GM21360 (cell line): ENCODE data around the gene UST.

ENCODE experiments used
- ATAC-seq: cut with Tn5 transposase; IDR thresholded peaks from one replicate; pipeline ENCODE4 v1.9.1; 2021; ENCODE audit warnings: mild to moderate bottlenecking, moderate library complexity; ENCODE audit not compliant: unreplicated experiment

The UST gene

GRCh38 chr6:148795563-148795962, 48.7 kb downstream of the UST start:
- ATAC-seq = no peak

- ATAC-seq = no peak
Observed at GRCh38 chr6:148799647-148800046, 52.8 kb downstream of the UST start.

- ATAC-seq = no peak
Observed at GRCh38 chr6:148800536-148800935, 53.7 kb downstream of the UST start.

- ATAC-seq = no peak
Observed at GRCh38 chr6:148803979-148804378, 57.1 kb downstream of the UST start.

- no peak for ATAC-seq
Observed at GRCh38 chr6:148805777-148806176, 58.9 kb downstream of the UST start.

GRCh38 chr6:148807784-148808183, 61.0 kb downstream of the UST start:
- ATAC-seq = no peak

- no peak for ATAC-seq
Observed at GRCh38 chr6:148808786-148809304, 62.0 kb downstream of the UST start.

GRCh38 chr6:148811459-148811858, 64.6 kb downstream of the UST start:
- ATAC-seq = no peak

GRCh38 chr6:148814082-148814790, 67.4 kb downstream of the UST start:
- no peak for ATAC-seq

GRCh38 chr6:148814869-148815268, 68.0 kb downstream of the UST start:
- ATAC-seq = no peak

GRCh38 chr6:148816117-148816516, 69.3 kb downstream of the UST start:
- ATAC-seq = no peak

GRCh38 chr6:148817689-148818088, 70.9 kb downstream of the UST start:
- no peak for ATAC-seq

- no peak for ATAC-seq
Observed at GRCh38 chr6:148818939-148819575, 72.2 kb downstream of the UST start.

- no peak for ATAC-seq
Observed at GRCh38 chr6:148819852-148820251, 73.0 kb downstream of the UST start.

- ATAC-seq = no peak
Observed at GRCh38 chr6:148822819-148823218, 76.0 kb downstream of the UST start.

- ATAC-seq = no peak
Observed at GRCh38 chr6:148824291-148824690, 77.5 kb downstream of the UST start.

- ATAC-seq = no peak
Observed at GRCh38 chr6:148824960-148825359, 78.1 kb downstream of the UST start.

- ATAC-seq = no peak
Observed at GRCh38 chr6:148825492-148825891, 78.7 kb downstream of the UST start.

- no peak for ATAC-seq
Observed at GRCh38 chr6:148827416-148828045, 80.7 kb downstream of the UST start.

- ATAC-seq = no peak
Observed at GRCh38 chr6:148828047-148828446, 81.2 kb downstream of the UST start.

- ATAC-seq = no peak
Observed at GRCh38 chr6:148829415-148830101, 82.7 kb downstream of the UST start.
